Nephron progenitor cell (in vitro differentiated cells): Measurements from ENCODE around the gene TMEM168.

Experiments used
- DNase-seq: peaks from one replicate; pipeline ENCODE4 v3.0.0; 2021
- H3K27ac Mint-ChIP-seq: 2 replicates; pipeline ENCODE4 v1.8.0; 2021; ENCODE audit warnings: mild to moderate bottlenecking, moderate library complexity, mixed read lengths
- H3K27me3 Mint-ChIP-seq: 2 replicates; pipeline ENCODE4 v1.8.0; 2021; ENCODE audit warnings: mild to moderate bottlenecking, low read depth, mixed read lengths; ENCODE audit not compliant: poor library complexity
- H3K36me3 Mint-ChIP-seq: 2 replicates; pipeline ENCODE4 v1.8.0; 2021; ENCODE audit warnings: low read depth, mixed read lengths
- H3K4me1 Mint-ChIP-seq: 2 replicates; pipeline ENCODE4 v1.8.0; 2021; ENCODE audit warnings: mixed read lengths
- H3K4me3 Mint-ChIP-seq: 2 replicates; pipeline ENCODE4 v1.8.0; 2021; ENCODE audit warnings: mild to moderate bottlenecking, moderate library complexity, mixed read lengths
- H3K9me3 Mint-ChIP-seq: 2 replicates; pipeline ENCODE4 v1.8.0; 2021; ENCODE audit warnings: mild to moderate bottlenecking, moderate library complexity, mixed read lengths
- CTCF ChIP-seq: fragments of 200-600 bp; sonication (generic); IDR thresholded peaks from 2 replicates; pipeline ENCODE4 v1.5.0; 2021; ENCODE audit warnings: antibody characterized with exemption

TMEM168 gene

DNA sequence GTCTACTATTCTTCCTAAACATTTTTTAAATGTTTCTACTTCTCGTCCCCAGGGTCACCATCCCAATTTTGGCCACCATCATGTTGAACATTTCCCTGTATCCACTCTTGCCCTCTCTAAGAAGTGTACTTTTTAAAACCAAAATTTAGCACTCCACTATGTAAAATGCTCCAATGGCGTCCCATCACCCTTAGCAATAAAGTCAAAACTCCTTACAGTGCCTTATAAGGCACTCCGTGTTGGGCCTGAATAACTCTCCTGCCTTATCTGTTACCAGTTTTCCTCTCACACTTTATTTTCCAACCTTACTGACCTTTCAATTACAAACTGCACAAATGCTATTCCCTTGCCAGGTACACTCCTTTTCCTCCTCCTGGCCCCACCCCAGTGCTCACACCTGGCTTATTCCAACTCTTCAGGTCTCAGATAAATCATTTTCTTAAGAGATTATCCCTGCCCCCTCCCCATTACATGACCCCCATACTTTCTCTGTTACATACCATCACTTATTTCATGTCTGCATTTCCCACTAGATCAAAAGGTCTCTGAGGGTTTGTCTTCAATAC lies 1.3 kb downstream of the TMEM168 start:
- TF ChIP-seq CTCF, result no peak
- Mint-ChIP-seq H3K4me1 (peaks cover 19% of the 10 kb centered on the region), H3K27me3 (no peaks in the 10 kb centered on the region), H3K4me3 (peak overlapping the region; percentile 91), H3K27ac (no peak overlapping the region), H3K36me3 (peaks cover 32% of the 10 kb centered on the region), H3K9me3 (peaks cover 5% of the 10 kb centered on the region)
- DNase-seq, result no peak

DNA sequence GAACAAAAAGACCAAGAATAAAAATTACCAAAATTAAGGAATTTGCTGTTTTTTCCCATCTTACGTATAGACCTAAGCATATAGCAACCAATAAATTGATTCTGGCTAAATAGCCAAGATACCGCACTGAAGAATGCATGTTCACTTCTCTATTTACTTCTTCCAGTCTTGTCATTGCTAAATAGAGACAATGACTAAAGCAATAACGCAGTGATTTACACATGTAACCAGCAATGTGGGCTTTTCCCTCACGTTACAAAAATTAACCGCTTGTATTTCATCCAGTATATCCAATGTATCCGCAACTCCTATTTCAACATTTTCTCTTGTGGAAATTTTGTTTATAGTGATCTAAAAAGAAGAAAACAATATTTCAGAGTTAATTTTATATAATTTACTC lies 5.6 kb downstream of the TMEM168 start:
- Mint-ChIP-seq H3K36me3 (peaks cover 56% of the 10 kb centered on the region), H3K27ac (no peak overlapping the region), H3K4me3 (no peak overlapping the region), H3K4me1 (peaks cover 17% of the 10 kb centered on the region), H3K27me3 (no peaks in the 10 kb centered on the region), H3K9me3 (peaks cover 5% of the 10 kb centered on the region)
- no peak for DNase-seq
- no peak for TF ChIP-seq CTCF

- H3K4me3 Mint-ChIP-seq, result no peak overlapping the region
Measured at GRCh38 chr7:112782498-112782897, 7.7 kb downstream of the TMEM168 start.

DNA sequence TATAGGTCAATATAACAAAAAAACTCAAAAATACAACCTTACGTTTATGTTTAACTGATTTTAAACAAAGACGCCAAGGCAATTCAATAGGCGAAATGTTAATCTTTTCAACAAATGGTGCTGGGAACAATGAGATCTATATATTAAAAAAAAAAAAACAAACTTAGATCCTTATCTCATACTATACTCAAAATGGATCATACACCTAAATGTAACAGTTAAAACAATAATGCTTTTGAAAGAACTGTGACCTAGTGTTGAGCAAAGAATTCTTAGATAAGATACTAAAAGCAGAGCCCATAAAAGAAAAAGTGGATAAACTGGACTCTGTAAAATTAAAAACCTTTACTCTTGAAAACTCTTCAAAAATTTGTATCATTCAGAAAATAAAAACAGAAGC lies 8.6 kb downstream of the TMEM168 start:
- H3K27me3 Mint-ChIP-seq, result no peaks in the 10 kb centered on the region
- no peak overlapping the region for H3K4me3 Mint-ChIP-seq
- no peak overlapping the region for H3K27ac Mint-ChIP-seq
- no peaks in the 10 kb centered on the region for H3K4me1 Mint-ChIP-seq
- no peak for TF ChIP-seq CTCF
- H3K36me3 Mint-ChIP-seq, result peaks cover 55% of the 10 kb centered on the region
- no peak for DNase-seq
- no peaks in the 10 kb centered on the region for H3K9me3 Mint-ChIP-seq

More at GRCh38 chr7:112782498-112782897, 7.7 kb downstream of the TMEM168 start:
- no peak for DNase-seq
- Mint-ChIP-seq H3K27me3 (no peaks in the 10 kb centered on the region), H3K4me1 (no peaks in the 10 kb centered on the region), H3K36me3 (peaks cover 56% of the 10 kb centered on the region), H3K9me3 (no peaks in the 10 kb centered on the region), H3K27ac (peak overlapping the region; percentile 62)
- no peak for TF ChIP-seq CTCF

DNA sequence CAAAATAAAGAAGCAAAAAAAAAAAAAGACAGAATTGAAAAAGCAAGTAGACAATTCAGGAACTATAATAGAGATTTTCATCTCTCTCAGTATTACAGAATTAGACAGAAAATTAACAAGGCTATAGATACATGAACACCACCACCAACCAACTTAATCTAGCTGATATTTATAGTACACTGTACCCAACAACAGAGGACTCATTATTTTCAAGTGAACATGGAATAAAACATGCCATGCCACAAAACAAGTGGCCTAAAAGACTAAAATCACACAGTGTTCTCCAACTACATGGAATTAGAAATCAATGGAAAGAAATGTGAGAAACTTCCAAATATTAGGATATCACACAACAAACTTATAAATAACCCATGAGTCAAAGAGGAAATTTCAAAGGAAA lies 9.1 kb downstream of the TMEM168 start:
- no peak for DNase-seq
- Mint-ChIP-seq H3K4me3 (no peak overlapping the region), H3K27me3 (no peaks in the 10 kb centered on the region), H3K27ac (no peak overlapping the region), H3K9me3 (no peaks in the 10 kb centered on the region), H3K36me3 (peaks cover 54% of the 10 kb centered on the region), H3K4me1 (no peaks in the 10 kb centered on the region)
- no peak for TF ChIP-seq CTCF

GRCh38 chr7:112779667-112780066 lies 10.5 kb downstream of the TMEM168 start:
- Mint-ChIP-seq H3K4me3 (no peak overlapping the region), H3K27me3 (no peaks in the 10 kb centered on the region), H3K4me1 (no peaks in the 10 kb centered on the region), H3K27ac (no peak overlapping the region), H3K36me3 (peaks cover 53% of the 10 kb centered on the region), H3K9me3 (no peaks in the 10 kb centered on the region)
- no peak for TF ChIP-seq CTCF
- no peak for DNase-seq
